ENCODE results near the gene TDRD10. TPM values are rescaled to one million over a fixed set of nuclear protein-coding genes. Genes with fewer than 3 reads are reported as not detected.

TDRD10 gene
- total and polyA plus RNA-seq, 8 donors = 0.13 to 4.7 (median 0.39) TPM

- 73 to 75% methylated on average over 3 of the region's 3 CpGs for WGBS, 2 donors
- peaks cover 20 to 52% (median 42%) of the 10 kb centered on the region in 3 donors for H3K36me3 ChIP-seq
- peaks cover 21 to 27% (median 26%) of the 10 kb centered on the region in 3 donors for H3K4me1 ChIP-seq
- no peak overlapping the region for H3K4me3 ChIP-seq
- peak overlapping the region in 2 of 4 donors; percentile 62 to 66 for H3K27ac ChIP-seq
- H3K9me3 ChIP-seq = no peaks in the 10 kb centered on the region
- H3K27me3 ChIP-seq = no peaks in the 10 kb centered on the region
- FAIRE-seq = no peak
- TF ChIP-seq CTCF (IDR thresholded peaks at IDR 0.05) = no peak
- intact Hi-C loops (cut with DNase I) = no loop called here
- ATAC-seq = no peak
- no peak for DNase-seq
These were observed 47.3 kb downstream of the TDRD10 start for GRCh38 chr1:154549202-154549770.

- Histone ChIP-seq H3K4me1 (peaks cover 21 to 27% (median 26%) of the 10 kb centered on the region in 3 donors), H3K4me3 (no peak overlapping the region), H3K36me3 (peaks cover 26 to 60% (median 46%) of the 10 kb centered on the region in 3 donors), H3K27me3 (no peaks in the 10 kb centered on the region), H3K9me3 (no peaks in the 10 kb centered on the region), H3K27ac (no peak overlapping the region)
- TF ChIP-seq CTCF (IDR thresholded peaks at IDR 0.05) = no peak
- no peak for ATAC-seq
- no peak for FAIRE-seq
- intact Hi-C loops (cut with DNase I) = loop anchor here in 1 of 3 donors (10.0 kb wide), 1 partner anchor 335 kb away; no protein-coding TSS in a partner anchor
- no peak for DNase-seq
- 63 to 72% methylated on average over 5 of the region's 5 CpGs for WGBS, 2 donors
These were observed 48.1 kb downstream of the TDRD10 start for GRCh38 chr1:154550070-154550469.

GRCh38 chr1:154550657-154551056, 48.6 kb downstream of the TDRD10 start:
- WGBS, 2 donors = 75 to 76% methylated on average over 6 of the region's 6 CpGs
- Histone ChIP-seq H3K27me3 (no peaks in the 10 kb centered on the region), H3K36me3 (peaks cover 26 to 66% (median 46%) of the 10 kb centered on the region in 3 donors), H3K4me3 (no peak overlapping the region), H3K9me3 (no peaks in the 10 kb centered on the region), H3K27ac (no peak overlapping the region), H3K4me1 (peaks cover 21 to 27% (median 26%) of the 10 kb centered on the region in 3 donors)
- ATAC-seq (no peak), FAIRE-seq (no peak), DNase-seq (no peak)
- no peak for TF ChIP-seq CTCF (IDR thresholded peaks at IDR 0.05)
- intact Hi-C loops (cut with DNase I) = loop anchor here in 1 of 3 donors (10.0 kb wide), 1 partner anchor 334 kb away; no protein-coding TSS in a partner anchor

GRCh38 chr1:154551474-154551873, 49.5 kb downstream of the TDRD10 start:
- FAIRE-seq (no peak), ATAC-seq (no peak), DNase-seq (no peak)
- Histone ChIP-seq H3K4me3 (no peak overlapping the region), H3K4me1 (peaks cover 21 to 32% (median 29%) of the 10 kb centered on the region in 3 donors), H3K36me3 (peaks cover 26 to 67% (median 46%) of the 10 kb centered on the region in 3 donors), H3K27ac (no peak overlapping the region), H3K9me3 (no peaks in the 10 kb centered on the region), H3K27me3 (no peaks in the 10 kb centered on the region)
- intact Hi-C loops (cut with DNase I) = loop anchor here in 1 of 3 donors (10.0 kb wide), 1 partner anchor 333 kb away; no protein-coding TSS in a partner anchor
- WGBS, 2 donors = 91% methylated on average over 4 of the region's 4 CpGs
- TF ChIP-seq CTCF (IDR thresholded peaks at IDR 0.05) = no peak

- H3K4me3 ChIP-seq = no peak overlapping the region
- peaks cover 26 to 67% (median 46%) of the 10 kb centered on the region in 3 donors for H3K36me3 ChIP-seq
- FAIRE-seq (no peak), ATAC-seq (no peak), DNase-seq (no peak)
- intact Hi-C loops (cut with DNase I) = loop anchor here in 1 of 3 donors (10.0 kb wide), 1 partner anchor 333 kb away; no protein-coding TSS in a partner anchor
- no peak overlapping the region for H3K27ac ChIP-seq
- no peaks in the 10 kb centered on the region for H3K27me3 ChIP-seq
- no peaks in the 10 kb centered on the region for H3K9me3 ChIP-seq
- peaks cover 22 to 34% (median 31%) of the 10 kb centered on the region in 3 donors for H3K4me1 ChIP-seq
- 90 to 94% methylated on average over 6 of the region's 6 CpGs for WGBS, 2 donors
- TF ChIP-seq CTCF (IDR thresholded peaks at IDR 0.05) = no peak
These were observed 50.0 kb downstream of the TDRD10 start for GRCh38 chr1:154552036-154552435.

Measured in pancreas (tissue), 10 donors.